Measurements from ENCODE around the gene PEX13.

DNA sequence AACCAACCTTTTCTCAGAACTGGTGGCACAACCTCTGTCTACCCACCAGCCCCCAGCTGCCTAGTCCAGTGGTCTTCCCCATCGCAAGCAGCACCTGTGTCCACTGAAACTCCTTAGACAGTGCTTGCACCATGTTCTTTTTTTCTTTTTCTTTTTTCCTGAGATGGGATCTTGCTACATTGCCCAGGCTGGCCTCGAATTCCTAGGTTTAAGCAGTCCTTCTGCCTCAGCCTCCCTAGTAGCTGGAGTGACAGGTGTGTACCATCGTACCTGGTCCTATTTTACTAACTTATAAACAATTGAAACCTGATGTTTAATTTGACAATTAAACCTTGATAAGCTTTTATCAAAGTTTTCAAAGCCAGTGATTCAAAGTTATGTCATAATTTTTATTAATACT, 78.9 kb downstream of the PEX13 start:
- no peak for TF ChIP-seq ATF3 (IDR thresholded peaks at IDR 0.05)
- no peak for TF ChIP-seq JUND (IDR thresholded peaks at IDR 0.05)
- TF ChIP-seq EZH2phosphoT487 (IDR thresholded peaks at IDR 0.05; ENCODE audit: borderline replicate concordance) = no peak
- TF ChIP-seq, protein P1, sequence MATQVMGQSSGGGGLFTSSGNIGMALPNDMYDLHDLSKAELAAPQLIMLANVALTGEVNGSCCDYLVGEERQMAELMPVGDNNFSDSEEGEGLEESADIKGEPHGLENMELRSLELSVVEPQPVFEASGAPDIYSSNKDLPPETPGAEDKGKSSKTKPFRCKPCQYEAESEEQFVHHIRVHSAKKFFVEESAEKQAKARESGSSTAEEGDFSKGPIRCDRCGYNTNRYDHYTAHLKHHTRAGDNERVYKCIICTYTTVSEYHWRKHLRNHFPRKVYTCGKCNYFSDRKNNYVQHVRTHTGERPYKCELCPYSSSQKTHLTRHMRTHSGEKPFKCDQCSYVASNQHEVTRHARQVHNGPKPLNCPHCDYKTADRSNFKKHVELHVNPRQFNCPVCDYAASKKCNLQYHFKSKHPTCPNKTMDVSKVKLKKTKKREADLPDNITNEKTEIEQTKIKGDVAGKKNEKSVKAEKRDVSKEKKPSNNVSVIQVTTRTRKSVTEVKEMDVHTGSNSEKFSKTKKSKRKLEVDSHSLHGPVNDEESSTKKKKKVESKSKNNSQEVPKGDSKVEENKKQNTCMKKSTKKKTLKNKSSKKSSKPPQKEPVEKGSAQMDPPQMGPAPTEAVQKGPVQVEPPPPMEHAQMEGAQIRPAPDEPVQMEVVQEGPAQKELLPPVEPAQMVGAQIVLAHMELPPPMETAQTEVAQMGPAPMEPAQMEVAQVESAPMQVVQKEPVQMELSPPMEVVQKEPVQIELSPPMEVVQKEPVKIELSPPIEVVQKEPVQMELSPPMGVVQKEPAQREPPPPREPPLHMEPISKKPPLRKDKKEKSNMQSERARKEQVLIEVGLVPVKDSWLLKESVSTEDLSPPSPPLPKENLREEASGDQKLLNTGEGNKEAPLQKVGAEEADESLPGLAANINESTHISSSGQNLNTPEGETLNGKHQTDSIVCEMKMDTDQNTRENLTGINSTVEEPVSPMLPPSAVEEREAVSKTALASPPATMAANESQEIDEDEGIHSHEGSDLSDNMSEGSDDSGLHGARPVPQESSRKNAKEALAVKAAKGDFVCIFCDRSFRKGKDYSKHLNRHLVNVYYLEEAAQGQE (IDR thresholded peaks at IDR 0.05; ENCODE audit: low read depth) = no peak
- no peak for TF ChIP-seq CEBPB (IDR thresholded peaks at IDR 0.05; ENCODE audit: low read depth)
- no peak for TF ChIP-seq RAD21 (IDR thresholded peaks at IDR 0.05; ENCODE audit: low read depth)
- TF ChIP-seq EZH2 (IDR thresholded peaks at IDR 0.05) = no peak
- TF ChIP-seq CTCF (IDR thresholded peaks at IDR 0.05 in 2 of 3, conservative IDR thresholded peaks at IDR 0.05 in 1 of 3; ENCODE audit: borderline replicate concordance in 1 of 3, insufficient read depth in 1 of 3, low read depth in 2 of 3, low read length in 2 of 3) = no peak
- no peak for TF ChIP-seq POLR2A (IDR thresholded peaks at IDR 0.05; ENCODE audit: borderline replicate concordance, extremely low read depth, insufficient read depth, insufficient read length)
- no peak for TF ChIP-seq MAX (IDR thresholded peaks at IDR 0.05)
- TF ChIP-seq POLR2AphosphoS5 (IDR thresholded peaks at IDR 0.05; ENCODE audit: low read depth, low read length) = no peak
- TF ChIP-seq SIN3A (IDR thresholded peaks at IDR 0.05; ENCODE audit: low read depth) = no peak

Data from HCT116 (cell line).